Astrocyte (in vitro differentiated cells and primary cell): ENCODE results near the gene CASK. TPM values are rescaled to one million over a fixed set of nuclear protein-coding genes. Genes with fewer than 3 reads are reported as not detected.

Source experiments
- DNase-seq: peaks from one replicate; pipeline ENCODE4 v3.0.0-alpha.2; 2010; ENCODE audit warnings: low read depth
- FAIRE-seq: peaks from 2 replicates; lab custom pipeline; 2011; peaks lifted over from hg19 to GRCh38; lab: Jason Lieb, UNC
- H2AFZ ChIP-seq: 2 replicates; pipeline ENCODE4 v1.6.0; 2012; ENCODE audit warnings: low read depth, low read length, inconsistent platforms
- H3K27ac ChIP-seq: 2 replicates; pipeline ENCODE4 v1.5.1; 2011; ENCODE audit warnings: low read depth, low read length, inconsistent platforms
- H3K27me3 ChIP-seq: 2 replicates; pipeline ENCODE4 v1.6.0; 2011; ENCODE audit warnings: low read length, inconsistent platforms; ENCODE audit not compliant: insufficient read depth
- H3K36me3 ChIP-seq: 2 replicates; pipeline ENCODE4 v1.5.1; 2011; ENCODE audit warnings: low read length, inconsistent platforms; ENCODE audit not compliant: insufficient read depth
- H3K4me1 ChIP-seq: 2 replicates; pipeline ENCODE4 v1.5.1; 2011; ENCODE audit warnings: low read length, inconsistent platforms; ENCODE audit not compliant: insufficient read depth
- H3K4me2 ChIP-seq: 2 replicates; pipeline ENCODE4 v1.6.0; 2012; ENCODE audit warnings: low read length, inconsistent platforms
- H3K4me3 ChIP-seq: 2 replicates; pipeline ENCODE4 v1.5.1; 2011; ENCODE audit warnings: low read depth, mild to moderate bottlenecking, low read length, inconsistent platforms; ENCODE audit not compliant: insufficient read depth
- H3K79me2 ChIP-seq: 2 replicates; pipeline ENCODE4 v1.6.0; 2012; ENCODE audit warnings: mild to moderate bottlenecking, low read length, inconsistent platforms; ENCODE audit not compliant: insufficient read depth
- H3K9ac ChIP-seq: 2 replicates; pipeline ENCODE4 v1.6.0; 2012; ENCODE audit warnings: mild to moderate bottlenecking, low read length, inconsistent platforms
- H3K9me3 ChIP-seq: 2 replicates; pipeline ENCODE4 v1.5.1; 2012; ENCODE audit warnings: low read depth, mild to moderate bottlenecking, low read length, inconsistent platforms; ENCODE audit not compliant: insufficient read depth
- H4K20me1 ChIP-seq: 2 replicates; pipeline ENCODE4 v1.6.0; 2012; ENCODE audit warnings: low read length, inconsistent platforms; ENCODE audit not compliant: insufficient read depth
- H3K27ac Mint-ChIP-seq: one replicate; pipeline ENCODE4 v1.8.0; 2021; ENCODE audit warnings: mild to moderate bottlenecking, mixed read lengths; ENCODE audit not compliant: unreplicated experiment
- H3K27me3 Mint-ChIP-seq: one replicate; pipeline ENCODE4 v1.8.0; 2021; ENCODE audit warnings: low read depth, mixed read lengths; ENCODE audit not compliant: unreplicated experiment
- H3K36me3 Mint-ChIP-seq: one replicate; pipeline ENCODE4 v1.8.0; 2021; ENCODE audit warnings: low read depth, mixed read lengths; ENCODE audit not compliant: unreplicated experiment
- H3K4me1 Mint-ChIP-seq: one replicate; pipeline ENCODE4 v1.8.0; 2021; ENCODE audit warnings: low read depth, mixed read lengths; ENCODE audit not compliant: unreplicated experiment
- H3K4me3 Mint-ChIP-seq: one replicate; pipeline ENCODE4 v1.8.0; 2021; ENCODE audit warnings: mild to moderate bottlenecking, moderate library complexity, mixed read lengths; ENCODE audit not compliant: unreplicated experiment
- H3K9me3 Mint-ChIP-seq: one replicate; pipeline ENCODE4 v1.8.0; 2021; ENCODE audit warnings: mild to moderate bottlenecking, mixed read lengths; ENCODE audit not compliant: unreplicated experiment
- EZH2 ChIP-seq: IDR thresholded peaks from 2 replicates; pipeline ENCODE4 v1.6.1; 2012; ENCODE audit warnings: mild to moderate bottlenecking, low read length, inconsistent platforms; ENCODE audit not compliant: insufficient read depth
- total RNA-seq: library from RNA; stranded (reverse); gene quantifications from 2 replicates; pipeline ENCODE4 v1.2.1, GENCODE V29; 2021
- TF ChIP-seq, protein P1 (sequence below): IDR thresholded peaks from 2 replicates; pipeline ENCODE4 v1.5.1; 2011; ENCODE audit warnings: low read depth, mild to moderate bottlenecking, inconsistent platforms, low read length, moderate library complexity; ENCODE audit not compliant: insufficient read depth

The CASK gene
- total RNA-seq, 1 donor from 2014 or later, result 99.3 TPM

DNA sequence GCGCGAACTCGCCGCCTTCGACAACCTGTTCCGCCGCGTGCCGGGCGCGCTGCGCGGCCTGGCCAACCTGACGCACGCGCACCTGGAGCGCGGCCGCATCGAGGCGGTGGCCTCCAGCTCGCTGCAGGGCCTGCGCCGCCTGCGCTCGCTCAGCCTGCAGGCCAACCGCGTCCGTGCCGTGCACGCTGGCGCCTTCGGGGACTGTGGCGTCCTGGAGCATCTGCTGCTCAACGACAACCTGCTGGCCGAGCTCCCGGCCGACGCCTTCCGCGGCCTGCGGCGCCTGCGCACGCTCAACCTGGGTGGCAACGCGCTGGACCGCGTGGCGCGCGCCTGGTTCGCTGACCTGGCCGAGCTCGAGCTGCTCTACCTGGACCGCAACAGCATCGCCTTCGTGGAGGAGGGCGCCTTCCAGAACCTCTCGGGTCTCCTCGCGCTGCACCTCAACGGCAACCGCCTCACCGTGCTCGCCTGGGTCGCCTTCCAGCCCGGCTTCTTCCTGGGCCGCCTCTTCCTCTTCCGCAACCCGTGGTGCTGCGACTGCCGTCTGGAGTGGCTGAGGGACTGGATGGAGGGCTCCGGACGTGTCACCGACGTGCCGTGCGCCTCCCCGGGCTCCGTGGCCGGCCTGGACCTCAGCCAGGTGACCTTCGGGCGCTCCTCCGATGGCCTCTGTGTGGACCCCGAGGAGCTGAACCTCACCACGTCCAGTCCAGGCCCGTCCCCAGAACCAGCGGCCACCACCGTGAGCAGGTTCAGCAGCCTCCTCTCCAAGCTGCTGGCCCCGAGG lies 449.2 kb downstream of the CASK start:
- FAIRE-seq, result no peak
- no peak overlapping the region for H3K4me3 ChIP-seq
- TF ChIP-seq, protein P1, sequence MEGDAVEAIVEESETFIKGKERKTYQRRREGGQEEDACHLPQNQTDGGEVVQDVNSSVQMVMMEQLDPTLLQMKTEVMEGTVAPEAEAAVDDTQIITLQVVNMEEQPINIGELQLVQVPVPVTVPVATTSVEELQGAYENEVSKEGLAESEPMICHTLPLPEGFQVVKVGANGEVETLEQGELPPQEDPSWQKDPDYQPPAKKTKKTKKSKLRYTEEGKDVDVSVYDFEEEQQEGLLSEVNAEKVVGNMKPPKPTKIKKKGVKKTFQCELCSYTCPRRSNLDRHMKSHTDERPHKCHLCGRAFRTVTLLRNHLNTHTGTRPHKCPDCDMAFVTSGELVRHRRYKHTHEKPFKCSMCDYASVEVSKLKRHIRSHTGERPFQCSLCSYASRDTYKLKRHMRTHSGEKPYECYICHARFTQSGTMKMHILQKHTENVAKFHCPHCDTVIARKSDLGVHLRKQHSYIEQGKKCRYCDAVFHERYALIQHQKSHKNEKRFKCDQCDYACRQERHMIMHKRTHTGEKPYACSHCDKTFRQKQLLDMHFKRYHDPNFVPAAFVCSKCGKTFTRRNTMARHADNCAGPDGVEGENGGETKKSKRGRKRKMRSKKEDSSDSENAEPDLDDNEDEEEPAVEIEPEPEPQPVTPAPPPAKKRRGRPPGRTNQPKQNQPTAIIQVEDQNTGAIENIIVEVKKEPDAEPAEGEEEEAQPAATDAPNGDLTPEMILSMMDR, result no peak
- TF ChIP-seq EZH2, result no peak
- no peaks in the 10 kb centered on the region for H4K20me1 ChIP-seq
- no peak overlapping the region for H3K27ac Mint-ChIP-seq
- no peak overlapping the region for H3K27ac ChIP-seq
- DNase-seq, result no peak
- H3K36me3 Mint-ChIP-seq, result no peaks in the 10 kb centered on the region
- H3K4me1 ChIP-seq, result no peaks in the 10 kb centered on the region
- H3K27me3 Mint-ChIP-seq, result no peaks in the 10 kb centered on the region
- no peaks in the 10 kb centered on the region for H3K79me2 ChIP-seq
- no peaks in the 10 kb centered on the region for H3K36me3 ChIP-seq
- H3K4me3 Mint-ChIP-seq, result no peak overlapping the region
- H2AFZ ChIP-seq, result no peak overlapping the region
- no peaks in the 10 kb centered on the region for H3K9me3 ChIP-seq
- H3K9me3 Mint-ChIP-seq, result no peaks in the 10 kb centered on the region
- H3K27me3 ChIP-seq, result no peaks in the 10 kb centered on the region
- H3K9ac ChIP-seq, result no peak overlapping the region
- peaks cover 3% of the 10 kb centered on the region for H3K4me1 Mint-ChIP-seq
- H3K4me2 ChIP-seq, result no peak overlapping the region

DNA sequence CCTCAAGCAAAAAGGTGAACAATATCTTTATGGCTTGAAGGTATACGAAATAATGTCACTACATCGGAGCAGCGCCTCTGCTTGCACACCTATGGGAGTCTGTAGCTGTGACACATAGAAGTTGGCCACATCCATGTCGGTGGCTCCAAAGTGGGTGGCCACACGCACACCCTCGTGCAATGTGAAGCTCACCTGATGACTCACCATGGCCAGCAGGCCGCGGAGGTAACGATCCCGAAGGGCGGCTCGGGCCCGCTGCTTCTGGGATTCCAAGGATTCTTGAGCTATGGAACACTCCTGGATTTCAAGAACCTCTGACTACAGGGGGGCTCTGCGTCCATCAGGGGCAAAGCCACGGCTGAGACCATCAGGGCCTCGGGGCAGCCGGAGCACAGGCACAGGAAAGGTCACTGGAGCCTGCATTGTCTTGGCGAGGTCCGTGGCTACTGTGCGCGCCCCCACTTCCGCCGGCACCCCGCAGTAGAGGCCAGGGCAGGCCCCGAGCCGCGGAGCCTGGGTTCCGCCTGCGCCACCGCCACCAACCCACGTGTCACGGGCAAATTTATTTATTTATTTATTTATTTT lies 451.0 kb downstream of the CASK start:
- H3K4me3 ChIP-seq, result no peak overlapping the region
- DNase-seq, result peak; percentile 12
- H3K9me3 Mint-ChIP-seq, result no peaks in the 10 kb centered on the region
- H3K27ac Mint-ChIP-seq, result no peak overlapping the region
- H3K4me2 ChIP-seq, result no peak overlapping the region
- peaks cover 3% of the 10 kb centered on the region for H3K4me1 Mint-ChIP-seq
- no peak for TF ChIP-seq EZH2
- TF ChIP-seq, protein P1, result no peak
- no peaks in the 10 kb centered on the region for H3K27me3 ChIP-seq
- FAIRE-seq, result peak; percentile 26
- H2AFZ ChIP-seq, result no peak overlapping the region
- H3K9me3 ChIP-seq, result no peaks in the 10 kb centered on the region
- no peaks in the 10 kb centered on the region for H3K79me2 ChIP-seq
- H3K27ac ChIP-seq, result no peak overlapping the region
- H3K36me3 Mint-ChIP-seq, result no peaks in the 10 kb centered on the region
- no peaks in the 10 kb centered on the region for H4K20me1 ChIP-seq
- no peak overlapping the region for H3K4me3 Mint-ChIP-seq
- no peaks in the 10 kb centered on the region for H3K36me3 ChIP-seq
- no peaks in the 10 kb centered on the region for H3K27me3 Mint-ChIP-seq
- H3K9ac ChIP-seq, result no peak overlapping the region
- no peaks in the 10 kb centered on the region for H3K4me1 ChIP-seq

DNA sequence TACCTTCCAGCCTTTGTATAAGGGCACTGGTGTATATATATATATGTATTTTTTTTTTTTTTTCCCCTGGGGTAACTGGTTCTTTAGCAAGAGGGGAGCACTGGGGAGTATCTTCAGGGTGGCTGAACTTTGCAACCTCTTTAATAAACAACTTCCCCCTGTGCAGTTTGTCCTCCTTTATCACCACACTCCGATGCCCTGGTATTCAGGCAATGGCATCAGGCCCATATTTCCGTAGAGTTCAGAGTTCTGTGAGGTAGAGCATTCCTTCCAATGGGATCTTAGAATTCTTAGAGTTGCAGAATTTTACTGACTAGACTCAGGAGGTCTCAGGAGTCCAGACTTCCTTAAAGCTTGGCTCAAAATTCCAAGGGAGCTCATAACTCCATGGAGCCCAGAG lies 451.6 kb downstream of the CASK start:
- Histone ChIP-seq H3K4me2 (no peak overlapping the region), H3K9me3 (no peaks in the 10 kb centered on the region), H3K4me3 (no peak overlapping the region), H2AFZ (no peak overlapping the region), H3K4me1 (no peaks in the 10 kb centered on the region), H3K36me3 (no peaks in the 10 kb centered on the region), H3K9ac (no peak overlapping the region), H4K20me1 (no peaks in the 10 kb centered on the region), H3K27me3 (no peaks in the 10 kb centered on the region), H3K79me2 (no peaks in the 10 kb centered on the region), H3K27ac (no peak overlapping the region)
- Mint-ChIP-seq H3K27me3 (no peaks in the 10 kb centered on the region), H3K36me3 (no peaks in the 10 kb centered on the region), H3K9me3 (no peaks in the 10 kb centered on the region), H3K4me1 (peaks cover 3% of the 10 kb centered on the region), H3K4me3 (no peak overlapping the region), H3K27ac (no peak overlapping the region)
- FAIRE-seq (no peak), DNase-seq (no peak)
- TF ChIP-seq, protein P1, result no peak
